H7 (cell line): Measurements from ENCODE around the gene ADGRL3. TPM values are rescaled to one million over a fixed set of nuclear protein-coding genes. Genes with fewer than 3 reads are reported as not detected.
"Not testable (repeated sequence)": the region's sequence is repeated elsewhere in the genome, so short reads cannot be mapped to it uniquely, and the experiment has no call there.

Source experiments
- DNase-seq: peaks from one replicate; pipeline ENCODE4 v3.0.0; 2012
- H3K27me3 ChIP-seq: 2 replicates; pipeline ENCODE4 v1.6.0; 2011; ENCODE audit warnings: mild to moderate bottlenecking, low read length; ENCODE audit not compliant: control insufficient read depth, insufficient read depth
- H3K36me3 ChIP-seq: replicated peaks from 2 replicates; pipeline ENCODE4 v1.5.1; 2011; ENCODE audit warnings: low read length; ENCODE audit not compliant: control insufficient read depth, insufficient read depth
- H3K4me3 ChIP-seq: 2 replicates; pipeline ENCODE4 v1.5.1; 2011; ENCODE audit warnings: low read depth, mild to moderate bottlenecking, control low read depth, low read length, moderate library complexity; ENCODE audit not compliant: insufficient read depth
- total RNA-seq: library from RNA; depleted of rRNA; stranded (reverse); fragments of >200 nt; shearing (Covaris generic); gene quantifications from 2 replicates; pipeline ENCODE4 v1.2.3, GENCODE V29; 2014

The ADGRL3 gene
- total RNA-seq, 1 experiment from 2014 or later, result 6.8 TPM

- no peak overlapping the region for H3K4me3 ChIP-seq
- peaks cover 11% of the 10 kb centered on the region for H3K36me3 ChIP-seq
- no peak for DNase-seq
- H3K27me3 ChIP-seq, result no peaks in the 10 kb centered on the region
Observed at GRCh38 chr4:61750810-61751209, 550.7 kb downstream of the ADGRL3 start.

- no peaks in the 10 kb centered on the region for H3K27me3 ChIP-seq
- DNase-seq, result no peak
- H3K4me3 ChIP-seq, result no peak overlapping the region
- H3K36me3 ChIP-seq, result peaks cover 11% of the 10 kb centered on the region
Observed at GRCh38 chr4:61752617-61753016, 552.5 kb downstream of the ADGRL3 start.

- Histone ChIP-seq H3K27me3 (no peaks in the 10 kb centered on the region), H3K4me3 (no peak overlapping the region), H3K36me3 (peaks cover 11% of the 10 kb centered on the region)
- DNase-seq, result no peak
Observed at GRCh38 chr4:61753739-61754138, 553.6 kb downstream of the ADGRL3 start.

- H3K27me3 ChIP-seq, DNase-seq, H3K4me3 ChIP-seq: not testable (repeated sequence)
- H3K36me3 ChIP-seq, result peaks cover 25% of the 10 kb centered on the region
Observed at GRCh38 chr4:61756937-61757336, 556.8 kb downstream of the ADGRL3 start.

GRCh38 chr4:61757983-61758382 lies 557.9 kb downstream of the ADGRL3 start:
- H3K4me3 ChIP-seq, H3K27me3 ChIP-seq, DNase-seq: not testable (repeated sequence)
- peaks cover 32% of the 10 kb centered on the region for H3K36me3 ChIP-seq

GRCh38 chr4:61758596-61758995 lies 558.5 kb downstream of the ADGRL3 start:
- H3K27me3 ChIP-seq, DNase-seq, H3K4me3 ChIP-seq: not testable (repeated sequence)
- H3K36me3 ChIP-seq, result peaks cover 36% of the 10 kb centered on the region

GRCh38 chr4:61759245-61759644 lies 559.1 kb downstream of the ADGRL3 start:
- H3K36me3 ChIP-seq, result peaks cover 40% of the 10 kb centered on the region
- H3K4me3 ChIP-seq, result not testable (repeated sequence)

GRCh38 chr4:61759885-61760284 lies 559.8 kb downstream of the ADGRL3 start:
- H3K36me3 ChIP-seq, result peaks cover 40% of the 10 kb centered on the region
- not testable (repeated sequence) for H3K4me3 ChIP-seq

More at GRCh38 chr4:61759245-61759644, 559.1 kb downstream of the ADGRL3 start:
- not testable (repeated sequence) for H3K27me3 ChIP-seq, DNase-seq

GRCh38 chr4:61760820-61761219 lies 560.7 kb downstream of the ADGRL3 start:
- no peak for DNase-seq
- peaks cover 46% of the 10 kb centered on the region for H3K36me3 ChIP-seq
- H3K4me3 ChIP-seq, result no peak overlapping the region
- no peaks in the 10 kb centered on the region for H3K27me3 ChIP-seq

More at GRCh38 chr4:61759885-61760284, 559.8 kb downstream of the ADGRL3 start:
- not testable (repeated sequence) for H3K27me3 ChIP-seq, DNase-seq

GRCh38 chr4:61762722-61763627 lies 562.8 kb downstream of the ADGRL3 start:
- Histone ChIP-seq H3K36me3 (peaks cover 51% of the 10 kb centered on the region), H3K4me3 (no peak overlapping the region), H3K27me3 (no peaks in the 10 kb centered on the region)
- no peak for DNase-seq

- Histone ChIP-seq H3K4me3 (no peak overlapping the region), H3K36me3 (peaks cover 51% of the 10 kb centered on the region), H3K27me3 (no peaks in the 10 kb centered on the region)
- DNase-seq, result no peak
Observed at GRCh38 chr4:61763682-61764081, 563.6 kb downstream of the ADGRL3 start.

- H3K4me3 ChIP-seq, H3K27me3 ChIP-seq, DNase-seq: not testable (repeated sequence)
- peaks cover 51% of the 10 kb centered on the region for H3K36me3 ChIP-seq
Observed at GRCh38 chr4:61764090-61764489, 564.0 kb downstream of the ADGRL3 start.

- Histone ChIP-seq H3K4me3 (peak overlapping the region; percentile 44), H3K36me3 (peaks cover 11% of the 10 kb centered on the region)
- DNase-seq, H3K27me3 ChIP-seq: not testable (repeated sequence)
Observed at GRCh38 chr4:61769444-61770167, 569.5 kb downstream of the ADGRL3 start.

GRCh38 chr4:61770456-61770855 lies 570.3 kb downstream of the ADGRL3 start:
- H3K27me3 ChIP-seq, result no peaks in the 10 kb centered on the region
- no peak for DNase-seq
- peaks cover 8% of the 10 kb centered on the region for H3K36me3 ChIP-seq
- no peak overlapping the region for H3K4me3 ChIP-seq

- DNase-seq, result no peak
- Histone ChIP-seq H3K4me3 (no peak overlapping the region), H3K36me3 (peaks cover 2% of the 10 kb centered on the region), H3K27me3 (no peaks in the 10 kb centered on the region)
Observed at GRCh38 chr4:61771056-61771455, 570.9 kb downstream of the ADGRL3 start.
